CD4-positive, alpha-beta T cell (primary cell): ENCODE measurements around the gene PSME3IP1. TPM values are rescaled to one million over a fixed set of nuclear protein-coding genes. Genes with fewer than 3 reads are reported as not detected.

Source experiments
- ATAC-seq: fragments of 200-7000 bp; cut with Tn5 transposase; one replicate; pipeline ENCODE4 v1.10.0; 2022; ENCODE audit warnings: mild to moderate bottlenecking; ENCODE audit not compliant: poor library complexity
- CTCF ChIA-PET: fragments of 350-600 bp; sonication (Branson Sonifier 250); formaldehyde crosslinking; loops from one replicate; lab custom pipeline; 2021; ENCODE audit warnings: antibody characterized with exemption, inconsistent platforms; lab: Charles Lee
- POLR2A ChIA-PET: fragments of 350-600 bp; sonication (Branson Sonifier 250); formaldehyde crosslinking; loops from one replicate; lab custom pipeline; 2021; ENCODE audit warnings: antibody characterized with exemption, inconsistent platforms; lab: Charles Lee
- DNase-seq, 14 experiments: peaks; one replicate each; pipeline ENCODE4 v3.0.0-alpha.2; 2013 to 2020; ENCODE audit warnings: mixed read lengths in 2 of 14
- H3K27ac ChIP-seq, 2 donors: one replicate each; pipeline versions ENCODE4 v1.5.1 to v1.7.0; 2013; ENCODE audit warnings: low read length in 2 of 2, low read depth in 1 of 2, mild to moderate bottlenecking in 1 of 2
- H3K27me3 ChIP-seq, 2 experiments: 1 replicate in 1 of 2; 2 replicates in 1 of 2; pipeline versions ENCODE4 v1.6.1 to v1.7.0; 2013; ENCODE audit warnings: low read length in 2 of 2, control low read depth in 1 of 2, mild to moderate bottlenecking in 1 of 2, moderate library complexity in 1 of 2; ENCODE audit not compliant: insufficient read depth in 2 of 2, control insufficient read depth in 1 of 2
- H3K36me3 ChIP-seq: one replicate; pipeline ENCODE4 v1.6.1; 2013; ENCODE audit warnings: low read length, control low read depth; ENCODE audit not compliant: insufficient read depth
- H3K4me1 ChIP-seq: one replicate; pipeline ENCODE4 v1.6.1; 2013; ENCODE audit warnings: low read length, control low read depth; ENCODE audit not compliant: insufficient read depth
- H3K4me3 ChIP-seq: one replicate; pipeline ENCODE4 v1.5.1; 2013; ENCODE audit warnings: mild to moderate bottlenecking, low read length, moderate library complexity
- H3K9me3 ChIP-seq, 2 experiments: 1 replicate in 1 of 2; 2 replicates in 1 of 2; pipeline versions ENCODE4 v1.6.1 to v1.7.0; 2013; ENCODE audit warnings: low read length in 2 of 2, mild to moderate bottlenecking in 2 of 2, control low read depth in 1 of 2, moderate library complexity in 1 of 2; ENCODE audit not compliant: control insufficient read depth in 1 of 2, insufficient read depth in 1 of 2
- H3K27ac Mint-ChIP-seq: one replicate; pipeline ENCODE4 v1.8.0; 2020; ENCODE audit warnings: mixed read lengths
- H3K27me3 Mint-ChIP-seq: one replicate; pipeline ENCODE4 v1.8.0; 2021; ENCODE audit warnings: mixed read lengths
- H3K36me3 Mint-ChIP-seq: one replicate; pipeline ENCODE4 v1.8.0; 2021; ENCODE audit warnings: low read depth, mixed read lengths
- H3K4me1 Mint-ChIP-seq: one replicate; pipeline ENCODE4 v1.8.0; 2021; ENCODE audit warnings: low read depth, mixed read lengths
- H3K4me3 Mint-ChIP-seq: one replicate; pipeline ENCODE4 v1.8.0; 2020; ENCODE audit warnings: mild to moderate bottlenecking, mixed read lengths
- H3K9me3 Mint-ChIP-seq: one replicate; pipeline ENCODE4 v1.8.0; 2020; ENCODE audit warnings: mixed read lengths
- intact Hi-C, 2 experiments: fragments of 100-400 bp; cut with DNase I in 1 of 2; cut with micrococcal nuclease in 1 of 2; formaldehyde crosslinking; loops; one replicate each; pipeline versions ENCODE4 v1.15.1 to v1.9.0; 2023 to 2025; cut with DNase I, micrococcal nuclease
- total RNA-seq, 174 experiments: library from RNA in 2 of 174; stranded (reverse) in 2 of 174; gene quantifications; one replicate each; pipeline ENCODE4 v1.2.3 and lab custom pipeline; 2021 to 2026
- TF ChIP-seq, protein P1 (sequence below): fragments of 200-600 bp; IDR thresholded peaks from one replicate; pipeline ENCODE4 v1.8.0; 2022; ENCODE audit warnings: antibody characterized with exemption, mild to moderate bottlenecking

The PSME3IP1 gene
- total RNA-seq, 2 experiments from 2014 or later: 77.1 to 77.9 TPM

DNA sequence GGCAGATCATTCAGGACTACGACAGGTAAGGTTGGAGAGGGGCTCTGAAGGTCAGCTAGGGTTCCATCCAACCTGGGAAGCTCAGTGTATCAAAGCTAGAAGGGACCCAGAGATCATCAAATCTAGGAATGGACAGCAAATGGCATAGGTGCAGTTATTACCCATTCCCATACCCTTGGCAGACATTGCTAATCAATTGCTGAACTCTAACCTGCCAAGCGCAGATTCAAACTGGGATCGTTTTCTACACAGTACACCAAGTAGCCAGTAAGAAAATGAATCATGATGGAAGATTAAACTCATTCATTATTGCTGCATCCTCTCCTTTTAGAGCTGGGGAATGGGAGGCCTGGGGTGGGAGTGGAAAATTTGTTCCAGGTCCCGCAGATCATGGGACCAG, 59.9 kb downstream of the PSME3IP1 start:
- ATAC-seq: no peak
- peaks cover 73% of the 10 kb centered on the region for H3K4me1 ChIP-seq
- no peak overlapping the region for H3K4me3 ChIP-seq
- no peaks in the 10 kb centered on the region for H3K27me3 ChIP-seq
- ChIA-PET POLR2A (no interaction called here), CTCF (no interaction called here)
- H3K27ac Mint-ChIP-seq: peak overlapping the region; percentile 55
- no peaks in the 10 kb centered on the region for H3K36me3 Mint-ChIP-seq
- H3K4me1 Mint-ChIP-seq: peaks cover 81% of the 10 kb centered on the region
- H3K4me3 Mint-ChIP-seq: no peak overlapping the region
- TF ChIP-seq, protein P1, sequence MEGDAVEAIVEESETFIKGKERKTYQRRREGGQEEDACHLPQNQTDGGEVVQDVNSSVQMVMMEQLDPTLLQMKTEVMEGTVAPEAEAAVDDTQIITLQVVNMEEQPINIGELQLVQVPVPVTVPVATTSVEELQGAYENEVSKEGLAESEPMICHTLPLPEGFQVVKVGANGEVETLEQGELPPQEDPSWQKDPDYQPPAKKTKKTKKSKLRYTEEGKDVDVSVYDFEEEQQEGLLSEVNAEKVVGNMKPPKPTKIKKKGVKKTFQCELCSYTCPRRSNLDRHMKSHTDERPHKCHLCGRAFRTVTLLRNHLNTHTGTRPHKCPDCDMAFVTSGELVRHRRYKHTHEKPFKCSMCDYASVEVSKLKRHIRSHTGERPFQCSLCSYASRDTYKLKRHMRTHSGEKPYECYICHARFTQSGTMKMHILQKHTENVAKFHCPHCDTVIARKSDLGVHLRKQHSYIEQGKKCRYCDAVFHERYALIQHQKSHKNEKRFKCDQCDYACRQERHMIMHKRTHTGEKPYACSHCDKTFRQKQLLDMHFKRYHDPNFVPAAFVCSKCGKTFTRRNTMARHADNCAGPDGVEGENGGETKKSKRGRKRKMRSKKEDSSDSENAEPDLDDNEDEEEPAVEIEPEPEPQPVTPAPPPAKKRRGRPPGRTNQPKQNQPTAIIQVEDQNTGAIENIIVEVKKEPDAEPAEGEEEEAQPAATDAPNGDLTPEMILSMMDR: no peak
- no peaks in the 10 kb centered on the region for H3K9me3 ChIP-seq
- intact Hi-C loops: no loop called here
- H3K36me3 ChIP-seq: no peaks in the 10 kb centered on the region
- DNase-seq: no peak
- no peaks in the 10 kb centered on the region for H3K9me3 Mint-ChIP-seq
- H3K27me3 Mint-ChIP-seq: no peaks in the 10 kb centered on the region
- no peak overlapping the region for H3K27ac ChIP-seq

DNA sequence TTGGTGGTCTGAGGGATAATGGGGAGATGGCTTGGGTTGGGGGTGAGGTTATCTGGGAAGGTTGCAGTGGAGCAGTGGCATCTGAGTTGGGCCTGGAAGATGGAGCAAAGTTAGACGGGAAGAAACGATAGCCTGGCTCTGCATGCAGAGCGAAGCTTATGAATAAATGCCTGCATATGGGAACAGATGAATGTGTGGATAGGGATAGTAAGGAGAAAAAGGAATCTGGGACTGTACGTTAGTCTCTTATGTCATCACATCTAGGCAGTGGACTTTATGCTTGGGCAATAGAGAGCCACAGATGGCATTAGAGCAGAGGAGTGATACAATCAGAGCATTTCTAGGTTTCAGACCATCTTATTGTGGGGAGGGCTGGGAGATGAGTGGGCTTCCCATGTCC, 60.5 kb downstream of the PSME3IP1 start:
- Histone ChIP-seq H3K27me3 (no peaks in the 10 kb centered on the region), H3K36me3 (no peaks in the 10 kb centered on the region), H3K27ac (no peak overlapping the region), H3K4me1 (peaks cover 67% of the 10 kb centered on the region), H3K9me3 (no peaks in the 10 kb centered on the region), H3K4me3 (no peak overlapping the region)
- ATAC-seq: no peak
- peaks cover 75% of the 10 kb centered on the region for H3K4me1 Mint-ChIP-seq
- intact Hi-C loops: no loop called here
- no peaks in the 10 kb centered on the region for H3K9me3 Mint-ChIP-seq
- TF ChIP-seq, protein P1: no peak
- CTCF ChIA-PET: no interaction called here
- POLR2A ChIA-PET: no interaction called here
- DNase-seq: no peak
- no peak overlapping the region for H3K27ac Mint-ChIP-seq
- no peaks in the 10 kb centered on the region for H3K36me3 Mint-ChIP-seq
- H3K4me3 Mint-ChIP-seq: no peak overlapping the region
- no peaks in the 10 kb centered on the region for H3K27me3 Mint-ChIP-seq

DNA sequence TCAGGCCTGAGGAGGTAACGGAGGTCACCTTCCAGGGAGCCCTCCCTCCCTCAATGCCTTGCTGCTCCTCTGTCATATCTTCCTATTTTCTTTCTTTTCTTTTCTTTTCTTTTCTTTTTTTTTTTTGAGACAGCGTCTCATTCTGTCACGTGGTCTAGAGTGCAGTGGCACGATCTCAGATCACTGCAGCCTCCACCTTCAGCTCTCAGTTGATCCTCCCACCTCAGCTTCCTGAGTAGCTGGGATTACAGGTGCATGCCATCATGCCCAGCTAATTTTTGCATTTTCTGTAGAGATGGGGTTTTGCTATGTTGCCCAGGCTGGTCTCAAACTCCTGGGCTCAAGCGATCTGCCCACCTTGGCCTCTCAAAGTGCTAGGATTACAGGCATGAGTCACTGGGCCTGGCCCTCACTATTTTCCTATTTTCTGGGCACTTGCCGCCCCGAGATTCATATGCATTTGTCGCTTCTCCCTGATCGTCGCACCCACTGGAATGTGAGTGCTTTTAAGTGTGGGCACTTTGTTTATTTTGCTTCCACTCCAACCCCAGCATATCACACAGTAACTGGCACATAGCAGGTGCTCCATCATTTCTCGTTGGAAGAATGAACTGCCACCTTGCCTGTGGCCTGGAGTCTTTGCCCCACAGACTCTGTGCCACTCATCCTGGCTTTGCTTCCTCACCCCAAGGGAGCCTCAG, 61.7 kb downstream of the PSME3IP1 start:
- Mint-ChIP-seq H3K9me3 (no peaks in the 10 kb centered on the region), H3K4me3 (no peak overlapping the region), H3K36me3 (no peaks in the 10 kb centered on the region), H3K4me1 (peaks cover 63% of the 10 kb centered on the region), H3K27ac (peak overlapping the region; percentile 82), H3K27me3 (no peaks in the 10 kb centered on the region)
- DNase-seq (peak in 2 of 14 experiments; percentile 34 to 37), ATAC-seq (peak; percentile 55)
- Histone ChIP-seq H3K36me3 (no peaks in the 10 kb centered on the region), H3K4me3 (no peak overlapping the region), H3K4me1 (peaks cover 55% of the 10 kb centered on the region), H3K27me3 (no peaks in the 10 kb centered on the region), H3K9me3 (no peaks in the 10 kb centered on the region), H3K27ac (peak overlapping the region in 1 of 2 donors; percentile 8)
- TF ChIP-seq, protein P1: no peak
- POLR2A ChIA-PET: interaction anchor here (0.9 to 1.3 kb wide), 2 partner anchors 11 to 18 kb away, joined by 5 read pairs; no protein-coding TSS in a partner anchor
- CTCF ChIA-PET: no interaction called here
- intact Hi-C loops: no loop called here
